ENCODE results near the gene NEK7.

- no peak for TF ChIP-seq EZH2 (IDR thresholded peaks at IDR 0.05; ENCODE audit: borderline replicate concordance, insufficient read depth, low read length, poor library complexity, severe bottlenecking)
- TF ChIP-seq CTCF (IDR thresholded peaks at IDR 0.05; ENCODE audit: poor library complexity, severe bottlenecking) = no peak
- no peak for TF ChIP-seq SMC3 (conservative IDR thresholded peaks at IDR 0.05; ENCODE audit: poor library complexity)
- TF ChIP-seq RAD21 (conservative IDR thresholded peaks at IDR 0.05) = no peak
- TF ChIP-seq REST (IDR thresholded peaks at IDR 0.05; ENCODE audit: borderline replicate concordance) = no peak
- no peak for TF ChIP-seq POLR2AphosphoS5 (IDR thresholded peaks at IDR 0.05)
These were observed 3.0 kb upstream of the NEK7 start for GRCh38 chr1:198153804-198154203.

Data from neural cell (in vitro differentiated cells).